GM12872 (cell line): ENCODE measurements around the gene ZSCAN25.

Experiments used
- TF ChIP-seq, protein P1 (sequence below): IDR thresholded peaks from 3 replicates; pipeline ENCODE4 v1.5.1; 2011; ENCODE audit warnings: low read depth, mild to moderate bottlenecking, low read length, moderate library complexity; ENCODE audit not compliant: insufficient read depth

The ZSCAN25 gene

DNA sequence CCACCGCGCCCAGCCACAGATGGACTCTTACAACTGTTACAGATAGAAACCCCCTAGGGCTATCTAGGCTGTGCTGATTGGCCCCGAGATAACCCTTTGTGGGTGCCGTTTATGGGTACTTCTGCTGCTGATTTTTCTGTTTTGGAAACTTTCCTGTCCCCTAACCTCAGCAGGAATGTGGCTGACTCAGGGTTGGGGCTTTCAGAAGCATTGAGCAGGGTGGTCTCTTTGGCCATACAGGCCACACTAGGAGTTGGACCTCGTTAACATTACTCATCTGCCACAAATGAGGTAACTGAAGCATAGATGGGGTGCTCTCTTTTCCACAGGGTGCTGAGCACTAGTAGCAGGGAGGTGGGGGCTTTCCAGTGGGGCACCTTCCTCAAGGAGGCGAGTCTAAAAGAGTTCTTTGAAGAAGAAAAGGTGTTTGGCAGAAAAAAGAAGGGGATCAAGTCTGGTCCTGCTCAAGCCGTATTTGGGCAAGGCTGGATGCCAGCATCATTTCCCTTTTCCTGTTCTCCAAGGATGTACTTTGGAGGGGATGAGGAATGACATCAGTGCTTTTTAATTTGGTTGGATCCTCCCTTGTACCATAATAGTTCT, 6.4 kb downstream of the ZSCAN25 start:
- TF ChIP-seq, protein P1, sequence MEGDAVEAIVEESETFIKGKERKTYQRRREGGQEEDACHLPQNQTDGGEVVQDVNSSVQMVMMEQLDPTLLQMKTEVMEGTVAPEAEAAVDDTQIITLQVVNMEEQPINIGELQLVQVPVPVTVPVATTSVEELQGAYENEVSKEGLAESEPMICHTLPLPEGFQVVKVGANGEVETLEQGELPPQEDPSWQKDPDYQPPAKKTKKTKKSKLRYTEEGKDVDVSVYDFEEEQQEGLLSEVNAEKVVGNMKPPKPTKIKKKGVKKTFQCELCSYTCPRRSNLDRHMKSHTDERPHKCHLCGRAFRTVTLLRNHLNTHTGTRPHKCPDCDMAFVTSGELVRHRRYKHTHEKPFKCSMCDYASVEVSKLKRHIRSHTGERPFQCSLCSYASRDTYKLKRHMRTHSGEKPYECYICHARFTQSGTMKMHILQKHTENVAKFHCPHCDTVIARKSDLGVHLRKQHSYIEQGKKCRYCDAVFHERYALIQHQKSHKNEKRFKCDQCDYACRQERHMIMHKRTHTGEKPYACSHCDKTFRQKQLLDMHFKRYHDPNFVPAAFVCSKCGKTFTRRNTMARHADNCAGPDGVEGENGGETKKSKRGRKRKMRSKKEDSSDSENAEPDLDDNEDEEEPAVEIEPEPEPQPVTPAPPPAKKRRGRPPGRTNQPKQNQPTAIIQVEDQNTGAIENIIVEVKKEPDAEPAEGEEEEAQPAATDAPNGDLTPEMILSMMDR, result no peak

DNA sequence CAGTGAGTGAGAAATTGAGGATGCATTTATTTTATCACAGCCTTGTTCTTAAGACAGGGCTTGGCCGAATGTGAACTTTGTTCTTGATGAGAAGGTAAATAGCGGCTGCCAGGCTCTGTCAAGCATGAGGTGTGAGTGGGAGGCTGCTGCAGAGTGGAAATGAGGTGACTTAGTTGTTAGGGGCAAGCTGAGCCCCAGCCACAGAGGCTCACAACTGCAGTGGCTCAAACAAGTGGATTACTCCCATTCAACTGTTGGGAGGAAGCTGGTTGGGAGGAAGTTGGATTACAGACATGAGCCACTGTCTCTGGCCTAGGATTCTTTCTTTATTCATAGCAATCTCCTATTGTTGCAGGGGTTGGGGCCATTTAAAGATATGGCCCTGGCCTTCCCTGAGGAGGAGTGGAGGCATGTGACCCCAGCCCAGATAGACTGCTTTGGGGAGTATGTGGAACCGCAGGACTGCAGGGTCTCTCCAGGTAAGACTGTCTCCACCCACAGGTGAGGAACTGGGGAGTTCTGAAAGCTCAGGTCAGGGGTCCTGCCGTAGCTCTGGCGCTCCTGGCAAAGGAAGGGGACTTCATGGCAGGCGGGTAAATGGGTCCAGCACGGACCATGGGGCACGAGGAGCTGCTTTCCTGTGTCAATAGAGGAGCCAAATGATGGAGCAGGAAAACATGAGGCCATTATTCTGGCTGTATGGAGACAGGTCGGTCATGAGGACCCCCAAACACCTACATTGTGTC, 7.1 kb downstream of the ZSCAN25 start:
- TF ChIP-seq, protein P1, result no peak

DNA sequence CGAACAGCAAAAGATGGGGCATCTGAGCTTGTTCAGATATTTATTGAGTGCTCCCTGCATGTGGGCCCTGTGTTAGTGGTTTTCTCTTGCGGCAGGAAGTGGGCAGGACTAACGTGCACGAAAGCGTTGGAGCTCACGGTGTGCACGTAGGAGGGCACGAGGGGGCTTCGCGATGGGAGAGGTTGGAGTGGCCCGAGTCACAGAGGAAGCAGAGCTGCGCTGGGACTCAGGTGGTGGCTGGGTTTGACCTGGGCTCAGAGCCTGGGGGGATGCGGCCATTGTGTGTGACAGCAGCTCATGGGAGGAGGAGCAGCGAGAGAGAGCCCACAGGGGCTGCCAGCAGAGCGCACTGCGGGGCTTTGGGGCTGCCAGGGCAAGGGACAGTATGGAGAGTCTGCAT, 7.7 kb downstream of the ZSCAN25 start:
- TF ChIP-seq, protein P1, result no peak

DNA sequence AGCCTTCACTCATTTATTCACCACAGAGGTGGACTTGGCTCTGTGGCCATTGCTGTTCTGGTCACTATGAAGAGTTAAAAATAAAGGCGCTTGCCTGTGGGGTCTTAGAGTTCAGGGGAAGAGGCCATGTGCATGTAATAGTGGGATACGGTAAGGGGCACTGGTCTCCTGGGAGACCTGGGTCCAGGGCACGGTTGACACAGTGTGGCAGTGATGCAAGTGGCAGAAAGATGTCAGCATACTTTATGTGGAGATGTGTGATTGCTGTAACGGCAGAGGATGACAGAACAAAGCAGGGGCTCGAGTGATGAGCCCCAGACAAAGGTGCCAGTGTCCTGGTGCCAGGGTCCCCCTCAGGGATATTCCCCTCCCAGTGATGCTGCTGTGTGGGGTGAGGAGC, 8.6 kb downstream of the ZSCAN25 start:
- TF ChIP-seq, protein P1, result no peak

- TF ChIP-seq, protein P1, result no peak
Measured at GRCh38 chr7:99625961-99626360, 9.2 kb downstream of the ZSCAN25 start.

- TF ChIP-seq, protein P1, result no peak
Measured at GRCh38 chr7:99626661-99627060, 9.9 kb downstream of the ZSCAN25 start.

DNA sequence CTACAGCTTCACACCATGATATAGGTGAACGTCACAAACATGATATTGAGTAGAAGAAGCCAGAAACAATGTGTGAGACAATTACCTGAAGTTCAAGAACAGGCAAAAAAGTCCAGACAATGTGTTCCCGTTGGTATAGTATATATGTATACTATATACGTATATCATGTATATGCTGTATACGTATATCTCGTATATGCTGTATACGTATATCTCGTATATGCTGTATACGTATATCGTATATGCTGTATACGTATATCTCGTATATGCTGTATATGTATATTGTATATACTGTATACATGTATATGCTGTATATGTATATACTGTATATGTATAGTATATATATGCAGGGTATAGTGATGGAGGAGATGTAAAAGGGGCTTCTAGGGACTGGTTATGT, 10.8 kb downstream of the ZSCAN25 start:
- TF ChIP-seq, protein P1, result no peak
